ENCODE data around the gene SPTBN4.

The SPTBN4 gene

DNA sequence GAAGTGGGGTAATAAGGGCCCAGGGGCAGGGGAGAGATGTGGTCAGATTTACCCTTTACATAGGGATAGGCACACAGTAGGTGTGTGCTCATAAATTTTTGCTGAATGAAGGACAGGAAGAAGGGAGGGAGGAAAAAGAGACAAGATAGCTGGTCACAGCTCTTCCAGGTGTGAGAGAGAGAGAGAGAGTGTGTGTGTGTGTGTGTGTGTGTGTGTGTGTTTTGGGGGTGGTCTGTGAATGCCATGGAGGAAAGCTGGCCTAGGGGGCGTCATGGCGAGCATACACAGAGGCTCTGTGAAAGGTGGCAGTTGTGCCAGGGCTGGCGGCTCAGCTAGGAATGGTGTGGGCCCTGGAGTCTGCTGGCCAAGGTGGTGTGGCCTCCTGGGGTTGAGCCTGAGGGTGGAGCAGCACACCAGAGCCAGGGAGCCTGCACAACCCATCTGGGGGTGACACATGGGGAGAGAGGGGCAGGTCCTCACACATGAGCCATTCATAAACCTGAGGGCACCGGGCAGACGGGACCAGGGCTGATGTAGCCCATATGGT, 47.7 kb upstream of the SPTBN4 start:
- Histone ChIP-seq H3K4me3 (ENCODE audit: low read depth, low read length, poor library complexity, severe bottlenecking) (no peak overlapping the region), H3K79me2 (ENCODE audit: insufficient read depth, low read length) (no peaks in the 10 kb centered on the region), H4K20me1 (ENCODE audit: insufficient read depth, low read length) (no peaks in the 10 kb centered on the region), H3K27ac (ENCODE audit: low read depth, low read length, poor library complexity, severe bottlenecking) (peak overlapping the region; percentile 20), H3K36me3 (ENCODE audit: insufficient read depth, low read length) (peaks cover 9% of the 10 kb centered on the region), H3K4me1 (ENCODE audit: insufficient read depth, low read length, severe bottlenecking) (peaks cover 24% of the 10 kb centered on the region), H3K27me3 (ENCODE audit: insufficient read depth, low read length) (no peaks in the 10 kb centered on the region), H3K9ac (ENCODE audit: low read length) (no peak overlapping the region), H3F3A (ENCODE audit: insufficient read depth, low read length) (no peaks in the 10 kb centered on the region), H3K9me3 (ENCODE audit: low read length) (no peaks in the 10 kb centered on the region), H2AFZ (ENCODE audit: low read length) (no peak overlapping the region), H3K4me2 (ENCODE audit: low read length) (no peak overlapping the region), H3K9me2 (ENCODE audit: low read depth, low read length) (no peaks in the 10 kb centered on the region)
- TF ChIP-seq, protein P1, sequence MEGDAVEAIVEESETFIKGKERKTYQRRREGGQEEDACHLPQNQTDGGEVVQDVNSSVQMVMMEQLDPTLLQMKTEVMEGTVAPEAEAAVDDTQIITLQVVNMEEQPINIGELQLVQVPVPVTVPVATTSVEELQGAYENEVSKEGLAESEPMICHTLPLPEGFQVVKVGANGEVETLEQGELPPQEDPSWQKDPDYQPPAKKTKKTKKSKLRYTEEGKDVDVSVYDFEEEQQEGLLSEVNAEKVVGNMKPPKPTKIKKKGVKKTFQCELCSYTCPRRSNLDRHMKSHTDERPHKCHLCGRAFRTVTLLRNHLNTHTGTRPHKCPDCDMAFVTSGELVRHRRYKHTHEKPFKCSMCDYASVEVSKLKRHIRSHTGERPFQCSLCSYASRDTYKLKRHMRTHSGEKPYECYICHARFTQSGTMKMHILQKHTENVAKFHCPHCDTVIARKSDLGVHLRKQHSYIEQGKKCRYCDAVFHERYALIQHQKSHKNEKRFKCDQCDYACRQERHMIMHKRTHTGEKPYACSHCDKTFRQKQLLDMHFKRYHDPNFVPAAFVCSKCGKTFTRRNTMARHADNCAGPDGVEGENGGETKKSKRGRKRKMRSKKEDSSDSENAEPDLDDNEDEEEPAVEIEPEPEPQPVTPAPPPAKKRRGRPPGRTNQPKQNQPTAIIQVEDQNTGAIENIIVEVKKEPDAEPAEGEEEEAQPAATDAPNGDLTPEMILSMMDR (IDR thresholded peaks at IDR 0.05; ENCODE audit: low read length): no peak
- no peak for TF ChIP-seq EZH2 (IDR thresholded peaks at IDR 0.05; ENCODE audit: borderline replicate concordance, low read length)

DNA sequence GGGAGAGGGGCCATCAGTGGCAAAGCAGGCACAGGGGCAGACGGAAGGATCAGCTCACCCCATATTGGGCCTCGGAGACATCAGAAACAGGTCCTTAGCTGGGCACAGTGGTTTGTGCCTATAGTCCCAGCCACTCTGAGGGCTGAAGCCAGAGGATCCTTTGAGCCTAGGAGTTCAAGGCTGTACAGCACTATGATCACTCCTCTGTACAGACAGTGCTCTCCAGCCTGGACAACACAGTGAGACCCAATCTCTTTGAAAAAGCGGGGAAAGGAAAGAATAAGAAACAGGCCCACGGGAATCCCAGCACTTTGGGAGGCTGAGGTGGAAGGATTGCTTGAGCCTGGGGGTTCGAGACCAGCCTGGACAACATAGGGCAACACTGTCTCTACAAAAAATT, 47.0 kb upstream of the SPTBN4 start:
- H4K20me1 ChIP-seq (ENCODE audit: insufficient read depth, low read length): no peaks in the 10 kb centered on the region
- TF ChIP-seq, protein P1 (IDR thresholded peaks at IDR 0.05; ENCODE audit: low read length): no peak
- TF ChIP-seq EZH2 (IDR thresholded peaks at IDR 0.05; ENCODE audit: borderline replicate concordance, low read length): no peak

DNA sequence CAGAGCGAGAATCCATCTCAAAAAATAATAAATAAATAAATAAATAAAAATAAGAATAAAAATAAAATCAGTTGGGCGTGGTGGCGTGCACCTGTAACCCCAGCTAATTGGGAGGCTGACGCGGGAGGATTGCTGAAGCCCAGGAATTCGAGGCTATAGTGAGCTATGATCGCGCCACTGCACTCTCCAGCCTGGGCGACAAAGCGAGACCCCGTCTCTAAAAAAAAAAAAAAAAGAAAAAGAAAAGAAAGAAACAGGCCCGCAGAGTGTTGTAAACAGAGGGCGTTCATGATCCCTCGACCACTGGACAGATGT, 46.4 kb upstream of the SPTBN4 start:
- Histone ChIP-seq H3K9ac (ENCODE audit: low read length) (peak overlapping the region; percentile 67; the same call in 1 of the 2 replicates), H3K36me3 (ENCODE audit: insufficient read depth, low read length) (peaks cover 9% of the 10 kb centered on the region), H3K27ac (ENCODE audit: low read depth, low read length, poor library complexity, severe bottlenecking) (no peak overlapping the region), H3K4me1 (ENCODE audit: insufficient read depth, low read length, severe bottlenecking) (peaks cover 29% of the 10 kb centered on the region), H3F3A (ENCODE audit: insufficient read depth, low read length) (no peaks in the 10 kb centered on the region), H3K79me2 (ENCODE audit: insufficient read depth, low read length) (peaks cover 6% of the 10 kb centered on the region; the same call in 1 of the 2 replicates), H3K4me2 (ENCODE audit: low read length) (peak overlapping the region; percentile 67), H3K27me3 (ENCODE audit: insufficient read depth, low read length) (no peaks in the 10 kb centered on the region), H3K9me2 (ENCODE audit: low read depth, low read length) (no peaks in the 10 kb centered on the region), H4K20me1 (ENCODE audit: insufficient read depth, low read length) (no peaks in the 10 kb centered on the region), H3K4me3 (ENCODE audit: low read depth, low read length, poor library complexity, severe bottlenecking) (peak overlapping the region; percentile 63), H3K9me3 (ENCODE audit: low read length) (no peaks in the 10 kb centered on the region), H2AFZ (ENCODE audit: low read length) (no peak overlapping the region)
- TF ChIP-seq, protein P1 (IDR thresholded peaks at IDR 0.05; ENCODE audit: low read length): no peak
- no peak for TF ChIP-seq EZH2 (IDR thresholded peaks at IDR 0.05; ENCODE audit: borderline replicate concordance, low read length)

More for the DNA sequence above, 47.0 kb upstream of the SPTBN4 start:
- Histone ChIP-seq H3K27ac (ENCODE audit: low read depth, low read length, poor library complexity, severe bottlenecking) (no peak overlapping the region), H3K79me2 (ENCODE audit: insufficient read depth, low read length) (peaks cover 4% of the 10 kb centered on the region; the same call in 1 of the 2 replicates), H3K9ac (ENCODE audit: low read length) (no peak overlapping the region), H3F3A (ENCODE audit: insufficient read depth, low read length) (no peaks in the 10 kb centered on the region), H2AFZ (ENCODE audit: low read length) (no peak overlapping the region), H3K9me3 (ENCODE audit: low read length) (no peaks in the 10 kb centered on the region), H3K4me3 (ENCODE audit: low read depth, low read length, poor library complexity, severe bottlenecking) (no peak overlapping the region), H3K4me2 (ENCODE audit: low read length) (no peak overlapping the region), H3K36me3 (ENCODE audit: insufficient read depth, low read length) (peaks cover 9% of the 10 kb centered on the region), H3K9me2 (ENCODE audit: low read depth, low read length) (no peaks in the 10 kb centered on the region), H3K27me3 (ENCODE audit: insufficient read depth, low read length) (no peaks in the 10 kb centered on the region), H3K4me1 (ENCODE audit: insufficient read depth, low read length, severe bottlenecking) (peaks cover 28% of the 10 kb centered on the region)

All from OCI-LY1 (cell line).